ENCODE measurements around the gene BLVRB. TPM values are rescaled to one million over a fixed set of nuclear protein-coding genes. Genes with fewer than 3 reads are reported as not detected.

The BLVRB gene
- total and polyA plus RNA-seq, 9 donors = 16.8 to 135 (median 75.5) TPM

DNA sequence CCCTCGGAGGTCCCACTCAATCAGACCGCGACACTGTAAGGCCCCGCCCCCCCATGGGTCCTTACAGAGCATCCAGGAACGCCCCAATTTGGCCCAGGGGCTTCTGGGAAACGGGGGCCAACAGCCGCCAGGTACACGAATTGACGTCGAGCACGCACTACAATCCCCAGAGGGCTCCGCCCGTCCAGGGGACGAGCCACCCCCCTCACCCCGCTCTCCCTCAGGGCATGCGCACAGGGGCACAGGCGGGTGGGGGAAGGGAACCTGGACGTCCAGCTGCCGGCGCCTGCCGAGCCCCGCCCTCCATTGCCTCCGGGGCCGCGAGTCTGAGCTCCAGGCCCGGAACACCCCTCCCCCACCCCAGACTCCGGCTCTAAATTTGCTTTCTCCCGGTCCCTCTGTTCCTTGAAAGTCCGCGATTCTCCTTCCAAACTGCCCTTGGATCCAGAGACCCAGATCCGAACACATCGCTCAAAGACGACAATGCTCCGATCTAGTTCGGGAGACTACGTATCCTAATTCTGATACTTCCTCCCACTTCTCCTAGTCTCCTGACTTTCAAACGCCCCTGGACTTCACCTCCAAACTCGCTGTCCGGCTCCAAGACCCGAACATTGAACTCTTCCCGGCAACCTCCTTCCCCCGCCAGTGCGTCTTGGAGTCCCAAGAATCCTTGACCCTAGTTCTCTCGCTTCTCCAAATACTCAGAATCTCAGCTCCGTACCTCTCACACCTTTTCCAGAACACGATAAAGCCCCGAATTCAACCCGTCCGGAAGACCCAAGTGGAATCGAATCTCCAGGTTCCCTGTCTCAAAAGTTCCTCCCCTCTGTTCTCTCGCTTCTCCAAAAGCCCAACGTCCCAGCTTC is 22.2 kb downstream of the BLVRB start:
- intact Hi-C loops (cut with DNase I) = no loop called here
- H3K9me3 ChIP-seq = no peaks in the 10 kb centered on the region
- peak overlapping the region; percentile 98 for H3K4me3 ChIP-seq
- WGBS, 3 donors = 0 to 1% (median 1%) methylated on average over 48 to 52 of the region's 52 CpGs
- no peaks in the 10 kb centered on the region for H3K36me3 ChIP-seq
- peaks cover 2% of the 10 kb centered on the region for H3K4me1 ChIP-seq (ENCODE audit: insufficient read depth)
- DNase-seq = peak; percentile 99 to 100 (median 100)
- H3K27ac ChIP-seq = peak overlapping the region; percentile 86 to 91
- no peaks in the 10 kb centered on the region for H3K27me3 ChIP-seq
- TF ChIP-seq, protein P1, sequence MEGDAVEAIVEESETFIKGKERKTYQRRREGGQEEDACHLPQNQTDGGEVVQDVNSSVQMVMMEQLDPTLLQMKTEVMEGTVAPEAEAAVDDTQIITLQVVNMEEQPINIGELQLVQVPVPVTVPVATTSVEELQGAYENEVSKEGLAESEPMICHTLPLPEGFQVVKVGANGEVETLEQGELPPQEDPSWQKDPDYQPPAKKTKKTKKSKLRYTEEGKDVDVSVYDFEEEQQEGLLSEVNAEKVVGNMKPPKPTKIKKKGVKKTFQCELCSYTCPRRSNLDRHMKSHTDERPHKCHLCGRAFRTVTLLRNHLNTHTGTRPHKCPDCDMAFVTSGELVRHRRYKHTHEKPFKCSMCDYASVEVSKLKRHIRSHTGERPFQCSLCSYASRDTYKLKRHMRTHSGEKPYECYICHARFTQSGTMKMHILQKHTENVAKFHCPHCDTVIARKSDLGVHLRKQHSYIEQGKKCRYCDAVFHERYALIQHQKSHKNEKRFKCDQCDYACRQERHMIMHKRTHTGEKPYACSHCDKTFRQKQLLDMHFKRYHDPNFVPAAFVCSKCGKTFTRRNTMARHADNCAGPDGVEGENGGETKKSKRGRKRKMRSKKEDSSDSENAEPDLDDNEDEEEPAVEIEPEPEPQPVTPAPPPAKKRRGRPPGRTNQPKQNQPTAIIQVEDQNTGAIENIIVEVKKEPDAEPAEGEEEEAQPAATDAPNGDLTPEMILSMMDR (IDR thresholded peaks at IDR 0.05) = peak in 1 of 3 donors; percentile 13
- TF ChIP-seq POLR2A (IDR thresholded peaks at IDR 0.05) (peak; percentile 69), EP300 (IDR thresholded peaks at IDR 0.05) (peak; percentile 97)

DNA sequence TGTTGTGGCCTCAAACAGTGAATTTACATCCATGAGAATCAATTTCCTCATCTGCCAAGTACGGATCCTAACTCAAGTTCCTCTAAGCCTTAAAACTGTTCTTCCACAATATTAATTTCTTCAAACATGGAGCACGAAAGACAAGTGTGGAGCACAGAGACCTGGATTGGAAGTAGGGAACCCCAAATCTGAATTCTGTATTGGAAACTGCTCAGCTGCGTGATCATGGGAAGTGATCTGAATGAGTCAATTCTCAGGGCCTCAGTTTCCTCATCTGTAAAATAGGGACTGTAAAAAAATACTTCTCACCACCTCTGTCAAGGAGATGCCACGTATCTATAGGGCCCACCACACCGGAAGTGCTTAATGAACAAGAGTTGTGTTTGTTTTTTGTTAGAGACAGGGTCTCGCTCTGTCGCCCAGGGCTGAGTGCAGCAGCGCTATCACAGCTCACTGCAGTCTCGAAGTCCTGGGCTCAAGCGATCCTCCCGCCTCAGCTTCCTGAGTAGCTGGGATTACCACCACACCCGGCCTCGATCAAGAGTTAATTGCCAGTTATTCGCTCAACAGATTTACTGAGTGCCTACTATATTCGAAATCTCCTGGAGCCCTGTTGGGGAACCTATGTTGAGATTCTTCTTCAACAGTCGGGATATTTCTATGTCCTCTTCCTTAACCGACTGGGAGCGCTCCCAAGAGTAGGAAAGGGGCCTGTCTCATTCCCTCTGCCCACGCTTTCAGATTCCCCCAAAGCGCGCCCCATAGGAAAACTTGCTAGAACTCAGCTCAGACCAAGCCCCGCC is 23.0 kb downstream of the BLVRB start:
- WGBS, 3 donors = 11 to 13% (median 12%) methylated on average over 22 of the region's 22 CpGs
- Histone ChIP-seq H3K36me3 (no peaks in the 10 kb centered on the region), H3K27me3 (no peaks in the 10 kb centered on the region), H3K9me3 (no peaks in the 10 kb centered on the region), H3K27ac (peak overlapping the region; percentile 45 to 86), H3K4me3 (peak overlapping the region; percentile 36), H3K4me1 (ENCODE audit: insufficient read depth) (peaks cover 2% of the 10 kb centered on the region)
- TF ChIP-seq EP300 (IDR thresholded peaks at IDR 0.05) = no peak
- TF ChIP-seq POLR2A (IDR thresholded peaks at IDR 0.05) = no peak
- TF ChIP-seq, protein P1 (IDR thresholded peaks at IDR 0.05) = no peak
- intact Hi-C loops (cut with DNase I) = no loop called here
- no peak for DNase-seq

DNA sequence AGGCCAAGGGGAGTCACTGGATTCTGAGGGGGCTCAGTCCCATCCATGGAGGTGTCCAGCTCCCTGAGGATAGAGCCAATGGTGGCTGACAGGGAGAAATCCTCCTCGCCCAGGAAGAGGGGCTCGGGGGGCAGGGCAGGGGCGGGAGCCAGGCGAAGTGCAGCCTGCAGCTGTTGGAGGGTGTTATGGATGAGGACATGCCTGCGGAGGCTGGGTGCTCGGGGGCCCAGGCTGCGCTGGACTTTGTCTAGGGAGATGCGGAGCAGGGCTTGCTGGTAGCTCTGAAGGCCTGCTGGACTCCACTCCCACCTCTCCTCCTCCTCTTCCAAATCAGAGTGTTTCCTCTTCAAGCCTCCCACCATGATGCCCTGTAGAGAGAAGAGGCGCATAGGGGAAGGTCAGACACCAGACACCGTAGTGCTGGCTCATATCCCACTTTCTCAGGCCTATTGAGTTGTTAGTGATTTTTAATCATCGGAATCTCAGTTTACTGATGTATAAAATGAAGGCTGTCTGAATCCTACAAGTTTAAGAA is 23.8 kb downstream of the BLVRB start:
- intact Hi-C loops (cut with DNase I) = no loop called here
- H3K4me1 ChIP-seq (ENCODE audit: insufficient read depth) = peaks cover 2% of the 10 kb centered on the region
- WGBS, 3 donors = 51 to 61% (median 56%) methylated on average over 11 of the region's 11 CpGs

DNA sequence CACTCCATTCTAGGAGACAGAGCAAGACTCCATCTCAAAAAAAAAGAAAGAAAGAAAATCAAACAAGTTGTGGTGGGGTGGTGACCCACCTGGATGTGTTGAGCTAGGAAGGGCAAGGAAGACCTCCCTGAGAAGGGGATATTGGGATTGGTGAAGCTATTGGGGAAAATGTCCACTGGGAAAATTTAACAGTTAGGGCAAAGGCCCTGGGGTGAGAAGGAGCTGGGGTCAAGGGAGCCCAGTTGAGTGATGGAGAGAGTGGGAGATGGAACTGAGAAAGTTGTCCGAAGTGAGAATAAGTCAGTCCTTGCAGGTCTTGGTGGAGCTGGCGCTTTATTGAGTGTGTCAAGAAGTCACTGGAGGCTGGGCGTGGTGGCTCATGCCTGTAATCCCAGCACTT is 27.3 kb downstream of the BLVRB start:
- no peak for DNase-seq

More for the DNA sequence above, 23.8 kb downstream of the BLVRB start:
- peak in 1 of 5 donors; percentile 52 for DNase-seq
- TF ChIP-seq, protein P1 (IDR thresholded peaks at IDR 0.05) = no peak
- no peak for TF ChIP-seq EP300 (IDR thresholded peaks at IDR 0.05)
- TF ChIP-seq POLR2A (IDR thresholded peaks at IDR 0.05) = no peak
- H3K27ac ChIP-seq = no peak overlapping the region
- no peaks in the 10 kb centered on the region for H3K36me3 ChIP-seq
- H3K9me3 ChIP-seq = no peaks in the 10 kb centered on the region
- H3K4me3 ChIP-seq = no peak overlapping the region
- H3K27me3 ChIP-seq = no peaks in the 10 kb centered on the region

More for the DNA sequence above, 27.3 kb downstream of the BLVRB start:
- H3K4me1 ChIP-seq (ENCODE audit: insufficient read depth) = peaks cover 2% of the 10 kb centered on the region
- WGBS, 3 donors = 84 to 94% (median 87%) methylated on average over 3 of the region's 3 CpGs
- intact Hi-C loops (cut with DNase I) = no loop called here
- TF ChIP-seq, protein P1 (IDR thresholded peaks at IDR 0.05) = no peak
- TF ChIP-seq EP300 (IDR thresholded peaks at IDR 0.05) (no peak), POLR2A (IDR thresholded peaks at IDR 0.05) (no peak)
- no peak overlapping the region for H3K4me3 ChIP-seq
- no peaks in the 10 kb centered on the region for H3K9me3 ChIP-seq
- H3K36me3 ChIP-seq = no peaks in the 10 kb centered on the region
- H3K27ac ChIP-seq = no peak overlapping the region
- H3K27me3 ChIP-seq = no peaks in the 10 kb centered on the region
